GM12864 (cell line): ENCODE measurements around the gene ABLIM2.

ENCODE experiments used
- DNase-seq: peaks from one replicate; pipeline ENCODE4 v3.0.0-alpha.2; 2011; ENCODE audit warnings: low read depth
- H3K4me3 ChIP-seq: 2 replicates; pipeline ENCODE4 v1.5.1; 2011; ENCODE audit warnings: mild to moderate bottlenecking, low read depth, low read length, control low read depth
- CTCF ChIP-seq: IDR thresholded peaks from 2 replicates; pipeline ENCODE4 v1.5.1; 2011; ENCODE audit warnings: low read depth, mild to moderate bottlenecking, moderate library complexity, low read length, control low read depth, inconsistent platforms; ENCODE audit errors: missing control alignments

ABLIM2 gene

GRCh38 chr4:8108261-8108660 is 50.4 kb downstream of the ABLIM2 start:
- no peak for TF ChIP-seq CTCF
- DNase-seq, result no peak
- H3K4me3 ChIP-seq, result no peak overlapping the region

GRCh38 chr4:8107146-8107657 is 51.4 kb downstream of the ABLIM2 start:
- H3K4me3 ChIP-seq, result no peak overlapping the region
- no peak for TF ChIP-seq CTCF
- DNase-seq, result no peak

DNA sequence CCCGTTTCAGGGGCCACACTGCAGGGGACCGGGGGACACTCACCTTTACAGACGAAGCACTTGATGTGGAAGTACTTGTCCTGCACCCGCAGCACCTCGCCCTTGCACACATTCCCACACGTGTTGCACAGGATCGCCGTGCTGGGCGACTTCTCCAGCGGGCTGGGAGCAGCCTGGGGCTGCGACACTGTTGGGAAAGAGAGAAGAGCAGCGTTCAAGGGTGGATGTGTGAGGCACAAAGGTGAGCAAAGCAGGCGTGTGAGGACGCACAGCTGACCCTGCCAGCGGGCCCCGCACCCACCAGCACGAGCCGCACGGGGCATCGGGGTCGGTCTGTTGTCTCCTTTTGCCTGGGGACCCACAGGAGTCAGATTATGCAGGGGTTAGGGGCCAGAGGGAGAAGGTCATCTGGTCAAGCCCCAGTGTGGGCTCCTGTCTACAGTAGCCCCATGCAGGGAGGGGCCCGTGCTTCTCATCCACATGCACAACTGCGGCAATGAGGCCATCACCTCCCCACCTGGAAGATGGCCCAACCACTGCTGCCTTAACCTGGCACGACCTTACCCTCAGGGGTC is 52.1 kb downstream of the ABLIM2 start:
- H3K4me3 ChIP-seq, result no peak overlapping the region
- no peak for DNase-seq
- TF ChIP-seq CTCF, result no peak

DNA sequence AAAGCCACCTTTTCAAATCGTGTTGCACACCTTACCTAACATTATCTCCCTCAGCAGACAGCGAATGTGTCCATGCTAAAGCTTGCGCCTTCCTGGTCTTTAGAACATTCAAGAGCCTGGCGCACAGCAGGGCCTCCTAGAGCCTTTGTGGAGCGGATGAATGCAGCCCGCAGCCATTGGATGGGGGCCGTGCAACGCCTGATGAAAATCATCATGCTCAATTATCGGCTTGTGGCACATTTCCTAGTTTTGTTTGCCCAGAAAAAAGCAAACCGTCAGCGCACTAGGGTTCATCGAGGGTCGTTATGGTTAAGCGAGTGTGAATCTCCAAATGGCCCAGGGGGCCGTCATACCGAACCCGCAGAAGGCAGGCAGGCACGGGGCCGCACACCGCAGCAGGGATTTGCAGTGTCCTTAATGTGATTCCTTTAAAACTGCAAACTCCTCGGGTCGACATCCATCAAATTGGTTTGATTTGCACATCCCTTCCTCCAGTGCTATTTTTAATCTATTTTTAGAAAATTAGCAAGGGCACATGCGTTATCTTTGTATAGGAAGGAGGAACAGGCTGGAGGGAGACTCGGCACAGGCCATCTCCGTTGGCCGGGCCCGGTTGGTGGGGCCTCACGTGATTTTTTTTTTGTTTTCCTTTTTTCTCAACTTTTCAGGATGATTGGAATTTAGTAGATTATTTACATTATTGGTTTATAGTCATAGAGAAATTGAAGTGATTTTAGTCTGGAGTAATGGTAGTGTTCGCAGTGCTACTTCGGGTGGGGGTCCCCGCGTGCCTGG is 53.1 kb downstream of the ABLIM2 start:
- no peak overlapping the region for H3K4me3 ChIP-seq
- no peak for DNase-seq
- no peak for TF ChIP-seq CTCF

DNA sequence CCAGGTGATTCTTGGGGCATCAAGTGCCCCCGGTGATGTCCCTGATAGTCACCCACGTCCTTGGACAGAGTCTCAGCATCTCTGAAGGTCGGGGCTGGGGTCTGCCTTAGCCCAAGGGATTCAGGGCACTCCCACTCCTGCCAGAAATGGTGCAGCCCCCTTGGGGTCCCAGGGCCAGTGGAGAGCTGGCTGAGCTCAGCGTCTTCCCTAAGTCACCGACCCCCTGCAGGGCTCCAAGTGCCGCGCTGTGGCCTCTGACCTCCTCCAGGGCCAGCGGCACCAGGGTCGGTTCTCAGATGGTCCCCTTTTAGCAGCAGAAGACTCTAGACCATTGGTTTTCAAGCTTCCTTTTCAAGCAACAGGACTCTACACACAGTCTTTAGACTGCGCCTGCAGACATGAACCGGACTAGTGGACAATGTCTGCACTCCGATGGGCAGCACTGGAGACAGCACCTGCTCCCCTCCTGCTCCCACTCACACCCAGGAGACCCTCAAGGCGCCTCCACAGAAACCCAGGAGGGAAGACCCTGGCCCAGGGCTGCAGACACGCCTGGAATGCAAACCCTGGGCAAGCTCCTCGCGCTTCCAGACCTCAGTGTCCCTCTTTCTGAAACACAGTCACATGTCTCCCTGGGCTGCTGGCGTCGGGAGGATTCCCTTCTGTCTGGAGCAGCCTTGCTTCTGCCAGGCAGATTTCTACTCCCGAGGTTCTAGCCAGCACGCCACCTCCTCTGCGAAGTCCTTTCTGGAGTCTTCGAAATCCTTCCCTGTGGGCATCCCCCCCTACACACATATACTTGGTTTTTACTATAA is 53.9 kb downstream of the ABLIM2 start:
- no peak for TF ChIP-seq CTCF
- H3K4me3 ChIP-seq, result no peak overlapping the region
- DNase-seq, result no peak

GRCh38 chr4:8103421-8104390 is 54.9 kb downstream of the ABLIM2 start:
- TF ChIP-seq CTCF, result no peak
- no peak for DNase-seq
- H3K4me3 ChIP-seq, result no peak overlapping the region
